ENCODE measurements around the gene GRIN1. TPM values are rescaled to one million over a fixed set of nuclear protein-coding genes. Genes with fewer than 3 reads are reported as not detected.

The GRIN1 gene
- total RNA-seq, 1 experiment from 2014 or later = 2.9 TPM

DNA sequence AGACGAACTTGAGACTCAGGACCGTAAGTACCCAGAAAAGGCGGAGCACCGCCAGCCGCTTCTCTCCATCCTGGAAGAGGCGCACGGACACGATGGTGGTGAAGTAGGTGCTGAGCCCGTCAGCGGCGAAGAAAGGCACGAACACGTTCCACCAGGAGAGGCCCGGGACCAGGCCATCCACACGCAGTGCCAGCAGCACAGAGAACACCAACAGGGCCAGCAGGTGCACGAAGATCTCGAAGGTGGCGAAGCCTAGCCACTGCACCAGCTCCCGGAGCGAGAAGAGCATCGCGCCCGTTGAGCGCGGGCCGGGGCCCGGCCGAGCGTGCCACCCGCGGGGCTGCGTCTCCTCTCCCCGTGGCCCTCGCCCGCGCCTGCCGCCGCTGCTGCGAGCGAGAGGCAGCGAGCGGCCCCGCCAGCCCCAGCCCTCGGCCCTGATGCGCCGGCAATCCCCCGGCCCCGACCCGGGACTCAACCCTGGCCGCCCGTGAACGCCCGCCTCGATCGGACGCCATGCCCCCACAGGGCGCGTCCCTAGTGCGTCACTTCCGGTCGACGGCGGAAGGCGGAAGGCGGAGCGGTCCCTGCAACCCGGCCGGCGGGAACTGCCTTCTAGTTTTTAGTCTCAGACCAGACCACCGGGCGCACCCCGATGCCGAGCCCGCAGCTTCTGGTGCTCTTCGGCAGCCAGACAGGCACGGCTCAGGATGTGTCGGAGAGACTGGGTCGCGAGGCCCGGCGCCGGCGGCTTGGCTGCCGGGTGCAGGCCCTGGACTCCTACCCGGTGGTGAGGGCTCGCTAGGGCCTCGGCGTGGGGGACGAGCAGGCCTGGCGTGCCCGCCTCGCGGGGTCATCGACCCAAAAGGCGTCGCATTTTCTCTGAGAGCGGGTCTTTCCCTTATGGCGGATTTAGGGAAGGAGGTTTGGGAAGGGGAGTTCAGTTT, 66.4 kb downstream of the GRIN1 start, which contains the start of the genes NDOR1 and TMEM203:
Gene NDOR1 (plus strand): TSS at position 575 of the 944 bp plus-strand sequence. CDS start 78 bp downstream, at position 653.
Gene TMEM203 (minus strand): TSS at position 523 of the 944 bp plus-strand sequence. CDS start 234 bp downstream, at position 289.
- Histone ChIP-seq H3K27ac (ENCODE audit: insufficient read length, low read depth, low read length) (no peak within 1 kb of the TSS), H2BK120ac (ENCODE audit: low read depth, low read length, poor library complexity, severe bottlenecking) (no peak within 1 kb of the TSS), H3K18ac (ENCODE audit: insufficient read length, low read depth, low read length) (no peak within 1 kb of the TSS), H4K20me1 (ENCODE audit: control insufficient read depth, insufficient read depth, insufficient read length) (no peaks in the 10 kb centered on the region), H3K56ac (ENCODE audit: insufficient read length, low read depth, low read length) (no peak within 1 kb of the TSS), H2AFZ (ENCODE audit: low read length) (no peak within 1 kb of the TSS), H3K4me2 (ENCODE audit: insufficient read depth, insufficient read length, low read length) (peak within 1 kb of the TSS; percentile 91), H2BK15ac (ENCODE audit: low read depth, low read length) (no peak within 1 kb of the TSS), H2BK20ac (ENCODE audit: low read depth, low read length, poor library complexity, severe bottlenecking) (no peak within 1 kb of the TSS), H3K27me3 (ENCODE audit: insufficient read depth, low read length) (no peaks in the 10 kb centered on the region), H4K91ac (ENCODE audit: insufficient read length, low read depth, low read length) (no peak within 1 kb of the TSS), H3K14ac (ENCODE audit: insufficient read depth, low read length) (no peak within 1 kb of the TSS; the same call in 1 of the 2 replicates), H2BK12ac (ENCODE audit: insufficient read length, low read depth, low read length) (no peak within 1 kb of the TSS), H4K8ac (replicated peaks; ENCODE audit: insufficient read length, low read depth, low read length) (no peak within 1 kb of the TSS), H3K4ac (ENCODE audit: low read depth, low read length) (no peak within 1 kb of the TSS), H3K9me3 (ENCODE audit: control insufficient read depth, low read depth, low read length) (no peaks in the 10 kb centered on the region), H3K23ac (ENCODE audit: insufficient read length, low read depth, low read length) (no peak within 1 kb of the TSS), H3T11ph (ENCODE audit: low read length) (no peak within 1 kb of the TSS), H3K23me2 (ENCODE audit: insufficient read length, low read depth, low read length, poor library complexity, severe bottlenecking) (peaks cover 8% of the 10 kb centered on the region), H3K4me1 (ENCODE audit: insufficient read depth, low read length) (no peaks in the 10 kb centered on the region; the same call in 1 of the 2 replicates), H2AK5ac (ENCODE audit: insufficient read length, low read length) (no peak within 1 kb of the TSS), H4K5ac (ENCODE audit: insufficient read length, low read depth, low read length) (no peak within 1 kb of the TSS), H2BK5ac (ENCODE audit: insufficient read length, low read length) (no peak within 1 kb of the TSS), H3K9ac (ENCODE audit: extremely low read depth, insufficient read length, low read length) (peak within 1 kb of the TSS; percentile 84), H3K79me1 (ENCODE audit: insufficient read depth, low read depth, low read length, poor library complexity, severe bottlenecking) (peaks cover 19% of the 10 kb centered on the region), H3K79me2 (ENCODE audit: insufficient read depth, low read length) (peaks cover 13% of the 10 kb centered on the region; the same call in 1 of the 2 replicates)
- no CpG with 5 or more reads among the region's 98 CpGs for WGBS (ENCODE audit: extremely low coverage, insufficient read length, low lambda C conversion rate)
- Mint-ChIP-seq H3K36me3 (ENCODE audit: insufficient read depth in 1 of 3, low read depth in 3 of 3) (peaks cover 8 to 39% (median 30%) of the 10 kb centered on the region in 3 experiments), H3K27ac (peak within 1 kb of the TSS; percentile 88 to 97 (median 97); a peak in 6 of 7 replicates), H3K9me3 (no peaks in the 10 kb centered on the region), H3K4me3 (peak within 1 kb of the TSS; percentile 93 to 99), H3K4me1 (peaks cover 25 to 33% of the 10 kb centered on the region in 2 experiments), H3K27me3 (ENCODE audit: low read depth) (no peaks in the 10 kb centered on the region)
- DNase-seq = peak; percentile 89
- no peak for TF ChIP-seq CTCF (conservative IDR thresholded peaks at IDR 0.05)

Data from H9 (cell line).